Superior temporal gyrus (tissue), 1 donor: ENCODE data around the gene PRKAR2B.
A peak's percentile ranks its signal among the peaks of the same experiment; 100 is the strongest.

Source experiments
- DNase-seq: peaks from one replicate; pipeline ENCODE4 v3.0.0-alpha.2; 2016; ENCODE audit errors: extremely low spot score

Gene PRKAR2B

GRCh38 chr7:107185716-107186115, 141.2 kb downstream of the PRKAR2B start:
- DNase-seq = no peak

DNA sequence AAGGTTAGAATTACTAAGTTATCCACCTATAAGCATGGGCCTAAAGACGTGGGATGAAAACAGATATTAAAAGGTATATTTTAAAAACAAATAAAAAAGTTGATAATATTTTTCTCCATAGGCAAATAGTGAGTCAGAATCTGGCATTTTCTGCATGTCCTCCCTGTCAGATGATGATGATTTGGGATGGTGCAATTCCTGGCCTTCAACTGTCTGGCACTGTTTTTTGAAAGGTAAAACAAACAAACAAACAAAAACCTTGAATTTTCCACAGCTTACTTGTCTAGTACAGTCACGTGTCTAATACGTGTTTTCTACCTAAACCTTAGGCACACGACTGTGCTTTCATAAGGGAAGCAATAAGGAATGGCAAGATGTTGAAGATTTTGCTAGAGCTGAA, 141.7 kb downstream of the PRKAR2B start:
- no peak for DNase-seq

GRCh38 chr7:107187774-107188173, 143.3 kb downstream of the PRKAR2B start:
- DNase-seq = no peak

DNA sequence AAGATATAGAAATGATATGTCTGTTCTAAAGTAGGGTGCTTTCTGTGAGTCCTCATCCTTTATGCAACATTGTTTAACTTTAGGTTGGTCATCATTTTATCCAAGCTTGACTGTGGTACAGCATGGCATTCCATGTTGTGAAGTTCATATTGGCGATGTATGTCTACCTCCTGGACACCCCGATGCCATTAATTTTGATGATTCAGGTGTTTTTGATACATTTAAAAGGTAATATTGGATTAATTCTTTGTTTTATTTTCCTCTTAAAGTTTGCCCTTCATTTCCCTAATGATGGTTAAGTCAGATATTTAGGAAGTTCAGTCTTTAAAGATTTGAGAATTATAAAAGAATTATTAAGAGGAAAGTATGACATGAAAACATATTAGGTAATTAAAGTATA, 145.6 kb downstream of the PRKAR2B start:
- no peak for DNase-seq

DNA sequence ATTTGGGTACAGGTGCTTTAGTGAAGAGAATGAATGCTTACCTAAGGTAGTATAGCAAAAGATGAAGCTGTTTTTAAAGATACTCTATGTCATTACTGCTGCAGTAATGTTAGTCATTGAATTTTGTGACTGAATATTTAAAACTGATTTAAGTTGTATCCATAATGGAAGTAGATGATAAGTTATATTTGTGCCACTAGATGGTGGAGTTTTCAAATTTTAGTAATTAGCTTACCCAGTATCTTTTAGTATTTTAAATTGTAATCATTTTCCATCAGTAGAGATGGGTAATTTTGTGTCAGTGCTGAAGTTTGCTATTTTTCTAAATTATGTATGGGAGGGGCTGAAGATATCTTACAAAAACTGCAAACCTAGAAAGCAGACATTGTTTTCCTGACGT, 149.5 kb downstream of the PRKAR2B start:
- no peak for DNase-seq

GRCh38 chr7:107196834-107197610, 152.5 kb downstream of the PRKAR2B start:
- DNase-seq = no peak

DNA sequence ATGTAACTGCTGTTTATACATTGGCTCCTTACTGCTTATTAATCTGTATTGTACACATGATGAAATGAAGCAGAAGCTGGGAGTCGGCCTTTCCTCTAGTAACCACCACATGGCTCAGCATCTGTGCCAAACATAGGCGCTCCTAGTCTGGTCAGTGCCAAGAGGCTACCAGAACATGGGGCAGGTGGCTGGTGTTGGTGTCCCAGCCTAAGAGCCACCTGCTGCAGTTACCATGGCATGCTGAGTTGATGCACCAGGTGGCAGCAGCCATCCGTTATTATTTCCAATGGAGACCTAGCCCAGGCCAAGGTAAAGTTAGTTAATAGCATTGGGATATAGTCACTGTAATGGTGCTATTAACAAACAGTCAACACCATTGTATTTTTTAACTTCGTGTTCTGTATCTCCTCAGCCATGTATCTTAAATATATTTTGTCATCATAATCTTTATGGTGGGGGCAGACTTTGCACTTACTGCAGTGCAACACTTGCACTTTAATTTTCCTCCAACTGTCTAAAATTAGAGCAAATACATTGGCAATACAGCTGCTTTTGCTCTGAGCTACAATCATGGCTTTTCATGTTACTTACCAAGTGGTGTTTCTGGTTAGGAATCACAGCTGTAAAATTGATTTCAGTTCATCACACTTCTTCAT, 157.4 kb downstream of the PRKAR2B start:
- DNase-seq = peak; percentile 66

- no peak for DNase-seq
These were observed 159.1 kb downstream of the PRKAR2B start for GRCh38 chr7:107203607-107204006.

- no peak for DNase-seq
These were observed 161.6 kb downstream of the PRKAR2B start for GRCh38 chr7:107206136-107206535.

DNA sequence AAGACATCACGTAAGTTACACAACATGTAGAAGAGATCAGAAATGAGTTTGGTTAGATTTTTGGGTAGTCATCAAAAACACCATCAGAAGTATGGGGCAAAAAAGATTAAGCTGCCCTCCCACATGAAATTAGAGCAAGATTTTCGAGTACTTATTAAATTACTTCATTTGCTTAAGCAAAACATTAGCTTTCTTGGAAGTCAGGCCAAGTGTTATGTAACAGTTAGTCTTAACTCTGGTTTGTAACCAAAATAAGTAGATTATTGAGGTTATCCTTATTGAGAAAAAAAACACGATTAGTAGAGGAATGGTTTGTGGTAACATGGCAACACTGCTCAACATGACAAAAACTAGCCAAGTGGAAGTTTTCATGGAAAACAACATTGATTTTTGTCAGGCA, 162.2 kb downstream of the PRKAR2B start:
- DNase-seq = no peak

DNA sequence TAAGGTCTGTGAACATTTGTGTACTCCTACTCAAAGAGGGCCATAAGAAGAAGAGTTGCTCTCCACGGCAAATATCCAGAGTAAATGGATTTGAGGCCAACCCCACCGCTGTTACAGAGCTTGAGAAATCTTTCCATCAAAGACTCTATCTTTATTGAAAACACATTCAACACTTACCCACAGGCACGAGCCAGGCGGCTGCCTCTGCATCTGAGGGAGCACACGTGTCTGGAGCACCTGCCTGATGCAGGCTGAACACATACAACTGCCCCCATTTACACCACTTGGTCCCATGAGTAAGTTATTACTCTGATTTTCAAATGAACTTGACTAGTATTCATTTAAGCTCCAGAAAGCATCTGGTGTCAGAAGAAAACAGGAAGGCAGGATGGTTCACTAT, 163.0 kb downstream of the PRKAR2B start:
- DNase-seq = no peak

GRCh38 chr7:107208024-107208521, 163.6 kb downstream of the PRKAR2B start:
- peak; percentile 63 for DNase-seq

- no peak for DNase-seq
These were observed 164.1 kb downstream of the PRKAR2B start for GRCh38 chr7:107208563-107208962.

DNA sequence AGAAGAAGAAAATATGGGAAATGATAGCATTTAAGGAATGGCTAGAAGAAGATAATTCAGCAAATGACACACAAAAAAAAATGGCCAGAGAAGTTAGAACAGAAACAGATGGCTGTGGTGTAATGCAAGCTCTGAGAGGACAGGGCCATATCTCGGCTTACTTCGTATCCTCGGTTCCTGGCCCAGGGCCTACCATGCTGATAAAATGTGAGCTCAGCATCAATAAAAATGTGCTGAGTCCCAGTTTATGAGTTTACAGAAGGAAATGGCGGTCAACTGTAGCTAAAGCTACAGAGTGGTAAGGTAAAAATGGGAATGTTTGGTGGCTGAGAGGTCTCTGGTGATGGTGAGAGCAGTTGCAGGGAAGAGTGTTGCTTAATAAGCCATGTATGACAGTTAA, 165.1 kb downstream of the PRKAR2B start:
- DNase-seq = no peak

DNA sequence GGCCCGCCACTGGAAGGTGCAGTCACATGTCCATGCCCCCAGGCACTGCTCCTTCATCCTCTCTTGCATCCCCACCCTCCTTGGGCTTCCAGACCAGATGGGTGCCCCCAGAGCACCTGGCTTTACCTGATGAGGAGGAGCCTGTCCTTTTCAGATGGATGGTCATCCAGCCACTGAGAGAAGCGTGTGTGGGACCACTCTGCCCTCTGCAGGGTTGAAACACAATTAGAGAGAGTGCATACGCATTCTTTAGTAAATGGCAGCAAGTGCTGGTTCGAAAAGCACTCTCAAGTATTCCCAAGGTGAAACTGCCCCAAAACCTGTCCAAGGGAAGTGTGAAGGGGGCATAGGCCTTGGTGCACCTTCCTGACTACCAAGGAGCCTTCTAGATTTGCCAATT, 165.9 kb downstream of the PRKAR2B start:
- no peak for DNase-seq
